K562 (cell line): ENCODE measurements around the gene FAM83D. TPM values are rescaled to one million over a fixed set of nuclear protein-coding genes. Genes with fewer than 3 reads are reported as not detected.
A peak's percentile ranks its signal among the peaks of the same experiment; 100 is the strongest.

Source experiments
- MAFK ChIP-seq: IDR thresholded peaks from 2 replicates; pipeline ENCODE4 v1.6.1; 2011; ENCODE audit warnings: low read length, improper control_type of control experiment
- SIN3A ChIP-seq, 2 experiments: fragments of 150-350 bp in 1 of 2; IDR thresholded peaks; 2 replicates each; pipeline ENCODE4 v1.6.1; 2011 to 2016; ENCODE audit warnings: borderline replicate concordance in 2 of 2, low read depth in 2 of 2, low read length in 2 of 2, mild to moderate bottlenecking in 2 of 2, moderate library complexity in 2 of 2; ENCODE audit not compliant: control insufficient read depth in 1 of 2
- SP2 ChIP-seq: IDR thresholded peaks from 2 replicates; pipeline ENCODE4 v1.6.1; 2011; ENCODE audit warnings: mild to moderate bottlenecking, low read depth, low read length, moderate library complexity; ENCODE audit not compliant: poor library complexity, severe bottlenecking; ENCODE audit errors: extremely low read depth
- WHSC1 ChIP-seq: IDR thresholded peaks from one replicate; pipeline ENCODE4 v1.6.1; 2012; ENCODE audit warnings: low read length, control low read depth, inconsistent platforms
- ZNF57 ChIP-seq: fragments of 450-650 bp; formaldehyde crosslinking; IDR thresholded peaks from 2 replicates; pipeline ENCODE4 v1.4.0; 2020; ENCODE audit warnings: mild to moderate bottlenecking, moderate library complexity
- ZNF695 ChIP-seq: fragments of 450-650 bp; formaldehyde crosslinking; IDR thresholded peaks from 2 replicates; pipeline ENCODE4 v1.4.0; 2020; ENCODE audit warnings: mild to moderate bottlenecking, moderate library complexity
- ZNF707 ChIP-seq: fragments of 250-450 bp; sonication (Bioruptor Pico); conservative IDR thresholded peaks from 2 replicates; pipeline ENCODE4 v1.8.0; 2022; ENCODE audit warnings: inconsistent platforms, mild to moderate bottlenecking, moderate library complexity
- polyA plus RNA-seq, 8 experiments: library from polyadenylated mRNA; depleted of rRNA in 4 of 8; stranded (reverse) in 5 of 8; unstranded in 3 of 8; fragments of >200 nt; fragmentation: Nextera tagmentation in 2 of 8; fragmentation: Illumina TruSeq in 1 of 8; extraction: Ambion mirVana in 2 of 8; extraction: Trizol in 1 of 8; gene quantifications; 2 replicates each; pipeline versions ENCODE4 v1.2.1 to v1.2.3, GENCODE V29; 2011 to 2014; ENCODE audit warnings: inconsistent platforms in 1 of 8, missing spikeins in 1 of 8
- total RNA-seq, 7 experiments: library from RNA; depleted of rRNA in 6 of 7; stranded (reverse); fragments of >200 nt in 6 of 7; fragmentation: Illumina TruSeq in 2 of 7; extraction: Trizol in 2 of 7; gene quantifications; 2 replicates each; pipeline versions ENCODE4 v1.2.1 to v1.2.3, GENCODE V29; 2011 to 2021; ENCODE audit warnings: low replicate concordance in 1 of 7
- TF ChIP-seq, protein P1 (sequence below), 2 experiments: fragments of 450-650 bp; IDR thresholded peaks; 2 replicates each; pipeline ENCODE4 v1.6.1; 2018; ENCODE audit warnings: mild to moderate bottlenecking in 2 of 2, low read depth in 1 of 2; ENCODE audit not compliant: partially characterized antibody in 2 of 2
- TF ChIP-seq, protein P2 (sequence below): sonication (generic); formaldehyde crosslinking; IDR thresholded peaks from 2 replicates; pipeline ENCODE4 v1.8.0; 2023; ENCODE audit warnings: mild to moderate bottlenecking, missing genetic modification reagents
- TF ChIP-seq, protein P3 (sequence below): sonication (generic); formaldehyde crosslinking; IDR thresholded peaks from 2 replicates; pipeline ENCODE4 v1.8.0; 2022; ENCODE audit warnings: mild to moderate bottlenecking, missing genetic modification reagents
- TF ChIP-seq, protein P4 (sequence below), 2 experiments: IDR thresholded peaks; 2 replicates each; pipeline ENCODE4 v1.6.1; 2011; ENCODE audit warnings: borderline replicate concordance in 1 of 2, control low read depth in 1 of 2, low read depth in 1 of 2, low read length in 1 of 2, mild to moderate bottlenecking in 1 of 2, mixed read lengths in 1 of 2, moderate library complexity in 1 of 2; ENCODE audit not compliant: insufficient read depth in 1 of 2, insufficient read length in 1 of 2, poor library complexity in 1 of 2, severe bottlenecking in 1 of 2; ENCODE audit errors: extremely low read depth in 1 of 2

FAM83D gene
- total and polyA plus RNA-seq, 9 of the 15 experiments (the other 6 are each of a cell fraction or from before 2014, with no cell fraction given): 8.2 to 66.1 (median 43.5) TPM

DNA sequence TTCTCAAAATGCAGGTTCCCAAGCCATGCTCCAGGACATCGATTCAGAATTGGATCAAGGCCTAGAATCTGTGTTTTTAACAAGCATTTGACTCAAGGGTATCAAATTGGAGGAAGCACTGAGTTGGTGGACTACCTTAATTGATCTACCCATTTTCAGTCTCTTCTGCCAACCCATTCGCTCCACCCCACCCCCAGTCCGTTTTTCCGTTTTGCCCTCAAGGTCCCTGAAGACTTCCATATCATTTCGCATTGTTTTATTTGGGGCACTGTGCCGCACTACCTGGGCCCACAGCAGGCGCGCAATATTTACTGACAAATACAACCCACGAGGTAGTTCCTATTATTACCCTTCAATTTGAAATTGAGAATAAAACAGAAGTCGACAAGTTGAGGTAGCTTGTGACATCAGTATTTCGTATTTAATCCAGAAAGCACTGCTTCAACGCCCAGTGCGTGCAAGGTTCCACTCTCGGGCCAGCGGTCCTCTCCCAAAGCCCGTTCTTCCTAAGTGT, 35.4 kb downstream of the FAM83D start (continued):
- TF ChIP-seq, protein P1, sequence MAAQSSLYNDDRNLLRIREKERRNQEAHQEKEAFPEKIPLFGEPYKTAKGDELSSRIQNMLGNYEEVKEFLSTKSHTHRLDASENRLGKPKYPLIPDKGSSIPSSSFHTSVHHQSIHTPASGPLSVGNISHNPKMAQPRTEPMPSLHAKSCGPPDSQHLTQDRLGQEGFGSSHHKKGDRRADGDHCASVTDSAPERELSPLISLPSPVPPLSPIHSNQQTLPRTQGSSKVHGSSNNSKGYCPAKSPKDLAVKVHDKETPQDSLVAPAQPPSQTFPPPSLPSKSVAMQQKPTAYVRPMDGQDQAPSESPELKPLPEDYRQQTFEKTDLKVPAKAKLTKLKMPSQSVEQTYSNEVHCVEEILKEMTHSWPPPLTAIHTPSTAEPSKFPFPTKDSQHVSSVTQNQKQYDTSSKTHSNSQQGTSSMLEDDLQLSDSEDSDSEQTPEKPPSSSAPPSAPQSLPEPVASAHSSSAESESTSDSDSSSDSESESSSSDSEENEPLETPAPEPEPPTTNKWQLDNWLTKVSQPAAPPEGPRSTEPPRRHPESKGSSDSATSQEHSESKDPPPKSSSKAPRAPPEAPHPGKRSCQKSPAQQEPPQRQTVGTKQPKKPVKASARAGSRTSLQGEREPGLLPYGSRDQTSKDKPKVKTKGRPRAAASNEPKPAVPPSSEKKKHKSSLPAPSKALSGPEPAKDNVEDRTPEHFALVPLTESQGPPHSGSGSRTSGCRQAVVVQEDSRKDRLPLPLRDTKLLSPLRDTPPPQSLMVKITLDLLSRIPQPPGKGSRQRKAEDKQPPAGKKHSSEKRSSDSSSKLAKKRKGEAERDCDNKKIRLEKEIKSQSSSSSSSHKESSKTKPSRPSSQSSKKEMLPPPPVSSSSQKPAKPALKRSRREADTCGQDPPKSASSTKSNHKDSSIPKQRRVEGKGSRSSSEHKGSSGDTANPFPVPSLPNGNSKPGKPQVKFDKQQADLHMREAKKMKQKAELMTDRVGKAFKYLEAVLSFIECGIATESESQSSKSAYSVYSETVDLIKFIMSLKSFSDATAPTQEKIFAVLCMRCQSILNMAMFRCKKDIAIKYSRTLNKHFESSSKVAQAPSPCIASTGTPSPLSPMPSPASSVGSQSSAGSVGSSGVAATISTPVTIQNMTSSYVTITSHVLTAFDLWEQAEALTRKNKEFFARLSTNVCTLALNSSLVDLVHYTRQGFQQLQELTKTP (IDR thresholded peaks at IDR 0.05; ENCODE audit: low read depth in 1 of 2, partially characterized antibody in 2 of 2): peak; percentile 48 to 64
- no peak for TF ChIP-seq ZNF57 (CRISPR knock-in tag)
- TF ChIP-seq, protein P2, sequence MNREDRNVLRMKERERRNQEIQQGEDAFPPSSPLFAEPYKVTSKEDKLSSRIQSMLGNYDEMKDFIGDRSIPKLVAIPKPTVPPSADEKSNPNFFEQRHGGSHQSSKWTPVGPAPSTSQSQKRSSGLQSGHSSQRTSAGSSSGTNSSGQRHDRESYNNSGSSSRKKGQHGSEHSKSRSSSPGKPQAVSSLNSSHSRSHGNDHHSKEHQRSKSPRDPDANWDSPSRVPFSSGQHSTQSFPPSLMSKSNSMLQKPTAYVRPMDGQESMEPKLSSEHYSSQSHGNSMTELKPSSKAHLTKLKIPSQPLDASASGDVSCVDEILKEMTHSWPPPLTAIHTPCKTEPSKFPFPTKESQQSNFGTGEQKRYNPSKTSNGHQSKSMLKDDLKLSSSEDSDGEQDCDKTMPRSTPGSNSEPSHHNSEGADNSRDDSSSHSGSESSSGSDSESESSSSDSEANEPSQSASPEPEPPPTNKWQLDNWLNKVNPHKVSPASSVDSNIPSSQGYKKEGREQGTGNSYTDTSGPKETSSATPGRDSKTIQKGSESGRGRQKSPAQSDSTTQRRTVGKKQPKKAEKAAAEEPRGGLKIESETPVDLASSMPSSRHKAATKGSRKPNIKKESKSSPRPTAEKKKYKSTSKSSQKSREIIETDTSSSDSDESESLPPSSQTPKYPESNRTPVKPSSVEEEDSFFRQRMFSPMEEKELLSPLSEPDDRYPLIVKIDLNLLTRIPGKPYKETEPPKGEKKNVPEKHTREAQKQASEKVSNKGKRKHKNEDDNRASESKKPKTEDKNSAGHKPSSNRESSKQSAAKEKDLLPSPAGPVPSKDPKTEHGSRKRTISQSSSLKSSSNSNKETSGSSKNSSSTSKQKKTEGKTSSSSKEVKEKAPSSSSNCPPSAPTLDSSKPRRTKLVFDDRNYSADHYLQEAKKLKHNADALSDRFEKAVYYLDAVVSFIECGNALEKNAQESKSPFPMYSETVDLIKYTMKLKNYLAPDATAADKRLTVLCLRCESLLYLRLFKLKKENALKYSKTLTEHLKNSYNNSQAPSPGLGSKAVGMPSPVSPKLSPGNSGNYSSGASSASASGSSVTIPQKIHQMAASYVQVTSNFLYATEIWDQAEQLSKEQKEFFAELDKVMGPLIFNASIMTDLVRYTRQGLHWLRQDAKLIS (CRISPR knock-in tag): peak; percentile 76; the same call in 1 of the 2 replicates
- TF ChIP-seq ZNF695 (CRISPR knock-in tag): no peak
- TF ChIP-seq, protein P3, sequence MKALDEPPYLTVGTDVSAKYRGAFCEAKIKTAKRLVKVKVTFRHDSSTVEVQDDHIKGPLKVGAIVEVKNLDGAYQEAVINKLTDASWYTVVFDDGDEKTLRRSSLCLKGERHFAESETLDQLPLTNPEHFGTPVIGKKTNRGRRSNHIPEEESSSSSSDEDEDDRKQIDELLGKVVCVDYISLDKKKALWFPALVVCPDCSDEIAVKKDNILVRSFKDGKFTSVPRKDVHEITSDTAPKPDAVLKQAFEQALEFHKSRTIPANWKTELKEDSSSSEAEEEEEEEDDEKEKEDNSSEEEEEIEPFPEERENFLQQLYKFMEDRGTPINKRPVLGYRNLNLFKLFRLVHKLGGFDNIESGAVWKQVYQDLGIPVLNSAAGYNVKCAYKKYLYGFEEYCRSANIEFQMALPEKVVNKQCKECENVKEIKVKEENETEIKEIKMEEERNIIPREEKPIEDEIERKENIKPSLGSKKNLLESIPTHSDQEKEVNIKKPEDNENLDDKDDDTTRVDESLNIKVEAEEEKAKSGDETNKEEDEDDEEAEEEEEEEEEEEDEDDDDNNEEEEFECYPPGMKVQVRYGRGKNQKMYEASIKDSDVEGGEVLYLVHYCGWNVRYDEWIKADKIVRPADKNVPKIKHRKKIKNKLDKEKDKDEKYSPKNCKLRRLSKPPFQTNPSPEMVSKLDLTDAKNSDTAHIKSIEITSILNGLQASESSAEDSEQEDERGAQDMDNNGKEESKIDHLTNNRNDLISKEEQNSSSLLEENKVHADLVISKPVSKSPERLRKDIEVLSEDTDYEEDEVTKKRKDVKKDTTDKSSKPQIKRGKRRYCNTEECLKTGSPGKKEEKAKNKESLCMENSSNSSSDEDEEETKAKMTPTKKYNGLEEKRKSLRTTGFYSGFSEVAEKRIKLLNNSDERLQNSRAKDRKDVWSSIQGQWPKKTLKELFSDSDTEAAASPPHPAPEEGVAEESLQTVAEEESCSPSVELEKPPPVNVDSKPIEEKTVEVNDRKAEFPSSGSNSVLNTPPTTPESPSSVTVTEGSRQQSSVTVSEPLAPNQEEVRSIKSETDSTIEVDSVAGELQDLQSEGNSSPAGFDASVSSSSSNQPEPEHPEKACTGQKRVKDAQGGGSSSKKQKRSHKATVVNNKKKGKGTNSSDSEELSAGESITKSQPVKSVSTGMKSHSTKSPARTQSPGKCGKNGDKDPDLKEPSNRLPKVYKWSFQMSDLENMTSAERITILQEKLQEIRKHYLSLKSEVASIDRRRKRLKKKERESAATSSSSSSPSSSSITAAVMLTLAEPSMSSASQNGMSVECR: no peak
- TF ChIP-seq WHSC1: no peak
- TF ChIP-seq SP2: no peak
- TF ChIP-seq, protein P4, sequence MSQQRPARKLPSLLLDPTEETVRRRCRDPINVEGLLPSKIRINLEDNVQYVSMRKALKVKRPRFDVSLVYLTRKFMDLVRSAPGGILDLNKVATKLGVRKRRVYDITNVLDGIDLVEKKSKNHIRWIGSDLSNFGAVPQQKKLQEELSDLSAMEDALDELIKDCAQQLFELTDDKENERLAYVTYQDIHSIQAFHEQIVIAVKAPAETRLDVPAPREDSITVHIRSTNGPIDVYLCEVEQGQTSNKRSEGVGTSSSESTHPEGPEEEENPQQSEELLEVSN (IDR thresholded peaks at IDR 0.05; ENCODE audit: borderline replicate concordance in 1 of 2, extremely low read depth in 1 of 2, insufficient read depth in 1 of 2, insufficient read length in 1 of 2, low read depth in 1 of 2, low read length in 1 of 2, poor library complexity in 1 of 2, severe bottlenecking in 1 of 2): no peak
- TF ChIP-seq SIN3A (IDR thresholded peaks at IDR 0.05; ENCODE audit: borderline replicate concordance in 2 of 2, control insufficient read depth in 1 of 2, low read depth in 2 of 2, low read length in 2 of 2): no peak
- no peak for TF ChIP-seq ZNF707 (CRISPR knock-in tag)
- no peak for TF ChIP-seq MAFK
